LNCaP clone FGC (cell line): Measurements from ENCODE around the gene CACNA2D3.

Experiments used
- DNase-seq: peaks from one replicate; pipeline ENCODE4 v3.0.0-alpha.2; 2011; ENCODE audit warnings: low read depth
- H3K4me3 ChIP-seq: 2 replicates; pipeline ENCODE4 v1.5.1; 2011; ENCODE audit warnings: mild to moderate bottlenecking, low read depth, low read length, control low read depth
- TF ChIP-seq, protein P1 (sequence below): IDR thresholded peaks from 2 replicates; pipeline ENCODE4 v1.5.1; 2012; ENCODE audit warnings: mild to moderate bottlenecking; ENCODE audit not compliant: control insufficient read depth, insufficient read depth; ENCODE audit errors: extremely low read depth

The CACNA2D3 gene

DNA sequence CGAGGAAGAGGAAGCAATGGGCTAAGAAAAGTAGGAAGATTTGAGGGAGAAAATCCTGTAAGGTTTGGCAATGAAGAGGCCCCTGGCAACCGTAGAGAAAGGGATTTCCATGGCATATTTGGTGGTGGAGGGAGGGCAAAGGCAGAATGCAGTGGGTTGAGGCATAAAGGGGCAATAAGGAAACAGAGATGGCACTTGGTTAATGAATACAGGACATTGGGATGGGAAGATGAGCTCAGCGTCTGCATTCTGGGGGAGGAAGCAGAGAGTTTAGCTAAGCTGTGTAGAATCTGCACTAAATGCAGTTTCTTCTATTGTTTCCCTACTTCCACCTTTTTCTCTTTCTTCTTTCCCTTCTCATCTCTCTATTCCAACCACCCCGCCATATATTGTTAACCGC lies 721.9 kb downstream of the CACNA2D3 start:
- no peak for DNase-seq
- no peak overlapping the region for H3K4me3 ChIP-seq
- TF ChIP-seq, protein P1, sequence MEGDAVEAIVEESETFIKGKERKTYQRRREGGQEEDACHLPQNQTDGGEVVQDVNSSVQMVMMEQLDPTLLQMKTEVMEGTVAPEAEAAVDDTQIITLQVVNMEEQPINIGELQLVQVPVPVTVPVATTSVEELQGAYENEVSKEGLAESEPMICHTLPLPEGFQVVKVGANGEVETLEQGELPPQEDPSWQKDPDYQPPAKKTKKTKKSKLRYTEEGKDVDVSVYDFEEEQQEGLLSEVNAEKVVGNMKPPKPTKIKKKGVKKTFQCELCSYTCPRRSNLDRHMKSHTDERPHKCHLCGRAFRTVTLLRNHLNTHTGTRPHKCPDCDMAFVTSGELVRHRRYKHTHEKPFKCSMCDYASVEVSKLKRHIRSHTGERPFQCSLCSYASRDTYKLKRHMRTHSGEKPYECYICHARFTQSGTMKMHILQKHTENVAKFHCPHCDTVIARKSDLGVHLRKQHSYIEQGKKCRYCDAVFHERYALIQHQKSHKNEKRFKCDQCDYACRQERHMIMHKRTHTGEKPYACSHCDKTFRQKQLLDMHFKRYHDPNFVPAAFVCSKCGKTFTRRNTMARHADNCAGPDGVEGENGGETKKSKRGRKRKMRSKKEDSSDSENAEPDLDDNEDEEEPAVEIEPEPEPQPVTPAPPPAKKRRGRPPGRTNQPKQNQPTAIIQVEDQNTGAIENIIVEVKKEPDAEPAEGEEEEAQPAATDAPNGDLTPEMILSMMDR = no peak

DNA sequence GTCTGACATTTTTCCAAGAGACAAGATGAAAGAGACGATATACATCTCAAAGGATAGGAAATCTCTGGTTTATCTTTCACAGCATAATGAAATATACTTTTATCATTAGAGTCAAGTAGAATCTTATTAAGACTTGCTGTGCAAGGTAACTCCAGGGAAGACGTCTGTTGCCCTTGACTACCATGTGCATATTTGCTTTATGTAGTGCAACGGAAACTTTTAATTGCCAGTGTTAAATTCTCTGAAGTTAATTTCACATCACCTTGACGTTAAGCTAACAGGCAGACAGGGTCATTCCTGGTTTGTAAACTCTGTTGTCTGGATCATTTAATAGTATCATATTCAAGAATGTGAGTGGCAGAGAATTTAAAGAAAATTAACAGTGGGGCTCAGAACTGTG lies 722.7 kb downstream of the CACNA2D3 start:
- TF ChIP-seq, protein P1 = no peak
- H3K4me3 ChIP-seq = no peak overlapping the region
- no peak for DNase-seq

DNA sequence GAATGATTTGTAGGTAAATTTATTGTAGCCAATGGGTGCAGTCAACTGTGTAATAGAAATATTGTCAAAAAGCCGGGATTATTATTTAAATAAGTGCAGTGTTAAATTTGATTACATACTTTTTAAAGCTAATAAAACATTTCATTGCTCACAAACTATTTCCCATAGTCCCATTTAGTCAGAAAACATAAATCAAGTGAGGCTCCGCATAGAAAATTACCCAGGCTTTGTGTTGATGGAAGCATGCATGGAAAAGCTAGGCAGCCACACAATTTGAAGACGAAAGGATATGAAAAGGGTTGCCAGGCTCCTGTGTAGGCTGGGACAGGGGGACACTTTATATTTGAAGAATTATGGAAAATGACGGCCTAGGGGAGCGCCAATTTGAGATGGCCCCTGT lies 723.2 kb downstream of the CACNA2D3 start:
- no peak overlapping the region for H3K4me3 ChIP-seq
- no peak for DNase-seq
- TF ChIP-seq, protein P1 = no peak

DNA sequence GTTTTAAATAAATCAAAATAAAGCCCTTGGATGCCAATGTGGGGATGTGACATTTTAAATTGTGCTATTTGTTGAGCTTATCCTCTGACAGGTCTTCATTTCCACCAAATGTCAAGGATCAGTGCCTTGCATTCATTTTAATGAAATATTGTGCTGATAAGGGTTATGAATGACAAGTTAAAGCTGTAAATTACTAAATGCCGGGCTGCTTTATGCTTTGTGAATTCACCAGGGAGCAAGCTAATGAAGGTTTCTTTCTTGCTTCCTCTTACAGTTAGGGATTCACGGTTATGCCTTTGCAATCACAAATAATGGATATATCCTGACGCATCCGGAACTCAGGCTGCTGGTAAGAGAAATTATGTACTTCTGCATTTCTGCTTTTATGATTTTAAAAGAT lies 723.8 kb downstream of the CACNA2D3 start:
- TF ChIP-seq, protein P1 = no peak
- no peak for DNase-seq
- no peak overlapping the region for H3K4me3 ChIP-seq

DNA sequence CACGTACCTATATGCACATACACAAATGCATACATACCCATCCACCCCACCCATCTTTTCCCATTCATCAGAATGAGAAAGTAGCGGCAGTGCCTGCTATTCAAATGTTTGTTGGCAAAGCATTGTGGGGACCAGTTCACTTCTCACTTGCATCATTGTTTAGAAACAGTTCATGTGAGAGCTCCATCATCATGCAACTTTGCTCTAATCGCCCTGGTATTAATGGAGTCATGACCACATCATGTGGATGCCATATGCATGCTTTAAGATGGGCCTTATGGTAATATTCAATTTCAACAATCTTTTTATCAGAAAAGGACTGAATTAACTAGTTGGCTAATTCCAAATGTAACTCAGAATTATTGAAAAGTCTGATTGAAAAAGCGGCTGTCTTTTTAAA lies 725.0 kb downstream of the CACNA2D3 start:
- no peak for DNase-seq
- TF ChIP-seq, protein P1 = no peak

DNA sequence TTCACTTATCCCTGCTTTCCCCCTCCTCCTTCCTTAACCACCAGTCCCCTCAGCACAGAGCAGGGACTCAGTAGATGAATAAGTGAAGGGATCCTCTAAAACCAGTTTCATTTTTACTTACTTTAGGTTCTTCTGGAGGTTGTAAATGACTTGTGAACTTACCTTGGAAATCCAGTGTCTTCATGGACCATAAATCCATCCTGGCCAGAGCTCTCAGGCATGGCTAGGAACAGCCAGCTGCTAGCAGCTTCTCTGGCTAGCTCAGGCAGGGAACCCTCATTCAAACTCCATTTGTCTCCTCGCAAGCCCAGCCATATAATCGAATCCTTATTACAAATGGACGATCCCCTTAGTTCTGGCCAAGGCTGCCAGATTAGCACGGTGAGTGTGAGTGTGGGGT lies 727.0 kb downstream of the CACNA2D3 start:
- TF ChIP-seq, protein P1 = no peak
- no peak for DNase-seq

More for the DNA sequence above, 725.0 kb downstream of the CACNA2D3 start:
- H3K4me3 ChIP-seq = no peak overlapping the region

DNA sequence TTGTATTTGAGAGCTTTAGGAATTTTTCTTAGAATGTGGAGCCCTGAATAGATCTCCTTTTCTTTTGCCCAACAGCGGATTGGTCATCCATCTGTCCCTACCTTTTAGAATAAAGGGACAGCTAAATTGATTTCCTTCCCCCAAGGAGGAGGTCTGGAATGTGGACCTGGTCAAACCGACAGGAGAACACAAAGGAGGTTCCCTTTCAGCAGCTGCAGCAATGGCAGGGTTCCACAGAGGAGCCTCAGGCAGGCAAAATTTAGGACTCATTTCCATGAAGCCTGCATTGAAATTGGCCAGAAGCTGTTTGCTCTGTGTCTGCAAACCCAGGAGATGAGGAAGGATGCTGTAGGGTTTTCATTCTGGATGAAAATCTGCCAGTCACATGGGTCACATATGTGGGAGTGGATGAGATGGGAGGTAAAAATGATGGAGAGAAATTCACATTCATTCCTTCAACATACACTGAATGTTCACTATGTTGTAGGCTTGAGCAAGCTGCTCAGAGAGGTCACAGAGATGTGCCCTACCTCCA lies 728.2 kb downstream of the CACNA2D3 start:
- no peak for DNase-seq
- H3K4me3 ChIP-seq = no peak overlapping the region
- TF ChIP-seq, protein P1 = no peak

More for the DNA sequence above, 727.0 kb downstream of the CACNA2D3 start:
- H3K4me3 ChIP-seq = no peak overlapping the region
